GM10248 (cell line): ENCODE results near the gene PGLYRP2.

Source experiments
- CTCF ChIA-PET: fragments of 300-600 bp; sonication (Branson Sonifier 250); formaldehyde crosslinking; extraction: SDS; loops from one replicate; lab custom pipeline; 2021; ENCODE audit warnings: antibody characterized with exemption; lab: Yijun Ruan, JAX
- POLR2A ChIA-PET: fragments of 350-650 bp; sonication (Branson Sonifier 250); formaldehyde crosslinking; extraction: SDS; loops from one replicate; lab custom pipeline; 2020; ENCODE audit warnings: antibody characterized with exemption; lab: Yijun Ruan, JAX
- DNase-seq: peaks from one replicate; pipeline ENCODE4 v3.0.0; 2012; ENCODE audit errors: extremely low spot score
- TF ChIP-seq, protein P1 (sequence below): IDR thresholded peaks from 2 replicates; pipeline ENCODE4 v1.5.1; 2012; ENCODE audit warnings: mild to moderate bottlenecking, low read depth; ENCODE audit errors: extremely low read depth, missing control alignments, control extremely low read depth

PGLYRP2 gene

GRCh38 chr19:15507068-15508034, 28.1 kb upstream of the PGLYRP2 start:
- no peak for DNase-seq
- CTCF ChIA-PET = no interaction called here
- POLR2A ChIA-PET = no interaction called here
- TF ChIP-seq, protein P1, sequence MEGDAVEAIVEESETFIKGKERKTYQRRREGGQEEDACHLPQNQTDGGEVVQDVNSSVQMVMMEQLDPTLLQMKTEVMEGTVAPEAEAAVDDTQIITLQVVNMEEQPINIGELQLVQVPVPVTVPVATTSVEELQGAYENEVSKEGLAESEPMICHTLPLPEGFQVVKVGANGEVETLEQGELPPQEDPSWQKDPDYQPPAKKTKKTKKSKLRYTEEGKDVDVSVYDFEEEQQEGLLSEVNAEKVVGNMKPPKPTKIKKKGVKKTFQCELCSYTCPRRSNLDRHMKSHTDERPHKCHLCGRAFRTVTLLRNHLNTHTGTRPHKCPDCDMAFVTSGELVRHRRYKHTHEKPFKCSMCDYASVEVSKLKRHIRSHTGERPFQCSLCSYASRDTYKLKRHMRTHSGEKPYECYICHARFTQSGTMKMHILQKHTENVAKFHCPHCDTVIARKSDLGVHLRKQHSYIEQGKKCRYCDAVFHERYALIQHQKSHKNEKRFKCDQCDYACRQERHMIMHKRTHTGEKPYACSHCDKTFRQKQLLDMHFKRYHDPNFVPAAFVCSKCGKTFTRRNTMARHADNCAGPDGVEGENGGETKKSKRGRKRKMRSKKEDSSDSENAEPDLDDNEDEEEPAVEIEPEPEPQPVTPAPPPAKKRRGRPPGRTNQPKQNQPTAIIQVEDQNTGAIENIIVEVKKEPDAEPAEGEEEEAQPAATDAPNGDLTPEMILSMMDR = no peak

GRCh38 chr19:15506074-15506571, 26.8 kb upstream of the PGLYRP2 start:
- POLR2A ChIA-PET = no interaction called here

GRCh38 chr19:15502264-15502663, 23.0 kb upstream of the PGLYRP2 start:
- ChIA-PET POLR2A (no interaction called here), CTCF (interaction anchor here (1.0 kb wide), 1 partner anchor 16 kb away, joined by 3 read pairs; no protein-coding TSS in a partner anchor)
- no peak for DNase-seq
- TF ChIP-seq, protein P1 = no peak

More at GRCh38 chr19:15506074-15506571, 26.8 kb upstream of the PGLYRP2 start:
- TF ChIP-seq, protein P1 = no peak
- no peak for DNase-seq
- CTCF ChIA-PET = no interaction called here

DNA sequence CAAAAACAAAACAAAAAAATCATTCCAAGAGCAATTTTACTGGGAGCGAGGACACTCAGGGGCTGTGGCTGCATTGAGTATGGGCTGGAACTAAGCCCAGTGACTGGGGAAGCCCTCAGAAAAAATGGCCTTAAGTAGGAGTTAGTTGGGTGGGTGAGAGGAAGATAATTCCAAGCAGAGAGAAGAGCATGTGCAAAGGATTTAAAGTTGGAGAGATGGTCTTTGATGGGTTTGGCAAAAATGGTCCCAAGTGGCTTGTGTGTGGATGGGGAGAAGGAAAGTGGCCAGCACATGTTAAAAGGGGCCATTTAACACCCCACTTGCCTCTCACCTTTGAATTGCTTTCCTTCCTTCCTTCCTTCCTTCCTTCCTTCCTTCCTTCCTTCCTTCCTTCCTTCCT, 22.3 kb upstream of the PGLYRP2 start:
- ChIA-PET CTCF (no interaction called here), POLR2A (no interaction called here)
- DNase-seq = no peak
- TF ChIP-seq, protein P1 = no peak

GRCh38 chr19:15498910-15499309, 19.6 kb upstream of the PGLYRP2 start:
- TF ChIP-seq, protein P1 = no peak
- no peak for DNase-seq
- ChIA-PET POLR2A (no interaction called here), CTCF (no interaction called here)

DNA sequence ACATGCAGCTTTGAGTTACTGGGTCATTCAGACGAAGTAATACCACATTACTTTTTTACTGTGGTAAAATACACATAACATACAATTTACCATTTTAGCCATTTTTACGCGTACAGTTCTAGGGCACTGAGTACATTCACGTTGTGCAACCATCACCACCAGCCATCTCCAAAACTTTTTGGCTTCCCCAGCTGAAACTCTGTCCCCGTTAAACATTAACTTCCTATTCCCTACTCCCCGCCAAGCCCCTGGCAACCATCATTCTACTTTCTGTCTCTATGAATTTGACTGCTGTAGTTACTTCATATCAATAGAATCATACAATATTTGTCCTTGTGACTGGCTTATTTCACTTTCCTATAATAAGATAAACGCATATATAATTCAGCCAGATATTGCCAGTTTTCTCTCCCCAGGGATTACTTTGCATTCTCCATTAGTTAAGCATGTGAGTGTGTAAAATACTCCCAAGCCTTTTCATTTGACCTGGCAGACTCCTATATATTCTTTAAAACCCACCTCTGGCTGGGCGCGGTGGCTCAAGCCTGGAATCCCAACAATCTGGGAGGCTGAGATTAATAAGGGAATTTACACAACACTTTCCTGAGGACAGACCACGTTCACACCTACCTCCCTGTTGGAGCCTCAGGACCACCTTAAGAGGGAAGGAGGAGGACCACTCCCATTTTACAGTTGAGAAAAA, 19.0 kb upstream of the PGLYRP2 start:
- POLR2A ChIA-PET = no interaction called here
- CTCF ChIA-PET = no interaction called here
- no peak for DNase-seq
- TF ChIP-seq, protein P1 = no peak
